Measurements from ENCODE around the gene SALL2. TPM values are rescaled to one million over a fixed set of nuclear protein-coding genes. Genes with fewer than 3 reads are reported as not detected.

The SALL2 gene
- total and polyA plus RNA-seq, 10 of the 15 experiments (the other 5 are each of a cell fraction or from before 2014, with no cell fraction given), result 1.6 to 6.2 (median 2.1) TPM

GRCh38 chr14:21526672-21527317 lies 649 bp upstream of the SALL2 start (continued):
- TF ChIP-seq ESRRA (IDR thresholded peaks at IDR 0.05; ENCODE audit: low read length) (no peak), RUNX3 (IDR thresholded peaks at IDR 0.05; ENCODE audit: low read length) (no peak)

DNA sequence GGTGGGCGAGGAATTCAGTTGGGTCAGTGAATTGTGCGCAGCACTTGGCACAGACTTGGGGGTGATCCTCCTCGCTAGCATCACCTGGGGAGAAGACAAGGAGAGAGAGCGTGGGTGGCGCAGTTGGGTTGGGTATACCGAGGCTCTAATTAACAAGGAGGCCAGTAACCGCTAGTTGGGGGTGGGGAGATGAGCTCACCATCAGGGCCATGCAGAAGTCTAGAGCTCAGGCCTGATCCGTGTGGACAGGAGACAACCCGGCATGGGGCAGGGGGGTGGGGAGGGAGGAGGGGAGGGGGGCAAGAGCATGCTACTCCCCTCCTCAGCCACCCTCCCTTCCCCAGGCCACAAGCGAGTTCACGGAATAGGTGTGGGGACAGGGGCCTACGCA lies 580 bp downstream of the SALL2 start:
- Histone ChIP-seq H3K27ac (ENCODE audit: control insufficient read depth, insufficient read depth) (no peak overlapping the region), H3K4me1 (ENCODE audit: control insufficient read depth, insufficient read depth, low read length) (peaks cover 12% of the 10 kb centered on the region), H4K20me1 (ENCODE audit: control insufficient read depth, insufficient read depth) (no peaks in the 10 kb centered on the region), H3K4me2 (ENCODE audit: control insufficient read depth, insufficient read depth) (peak overlapping the region; percentile 79; the same call in 1 of the 2 replicates), H3K9ac (ENCODE audit: control insufficient read depth, insufficient read depth, low read length) (no peak overlapping the region), H3K79me2 (ENCODE audit: control insufficient read depth, insufficient read depth, low read length) (no peaks in the 10 kb centered on the region), H3K4me3 (peak overlapping the region; percentile 73; the same call in 1 of the 2 replicates), H3K36me3 (ENCODE audit: control insufficient read depth in 2 of 2, insufficient read depth in 2 of 2, low read length in 1 of 2) (no peaks in the 10 kb centered on the region), H2AFZ (ENCODE audit: control insufficient read depth, low read depth, low read length) (no peak overlapping the region), H3K9me3 (replicated peaks; ENCODE audit: control insufficient read depth, insufficient read depth, low read length) (no peaks in the 10 kb centered on the region), H3K27me3 (replicated peaks in 1 of 2; ENCODE audit: control insufficient read depth in 2 of 2, insufficient read depth in 2 of 2, low read length in 1 of 2) (no peaks in the 10 kb centered on the region)
- FAIRE-seq, result no peak
- in situ Hi-C loops (cut with MboI), result no loop called here
- TF ChIP-seq MEF2A (IDR thresholded peaks at IDR 0.05; ENCODE audit: insufficient read depth, low read depth, low read length) (no peak), POU2F2 (IDR thresholded peaks at IDR 0.05; ENCODE audit: borderline replicate concordance, low read depth, low read length) (no peak), CBFB (IDR thresholded peaks at IDR 0.05; ENCODE audit: low read depth) (no peak), IKZF1 (conservative IDR thresholded peaks at IDR 0.05) (no peak), SUPT20H (IDR thresholded peaks at IDR 0.05; ENCODE audit: borderline replicate concordance, control insufficient read depth, low read depth, low read length) (no peak), BCL11A (IDR thresholded peaks at IDR 0.05; ENCODE audit: low read depth, low read length) (no peak), NFYB (IDR thresholded peaks at IDR 0.05; ENCODE audit: insufficient read depth, low read depth, low read length) (no peak), JUNB (IDR thresholded peaks at IDR 0.05) (no peak), ZBTB4 (CRISPR knock-in tag; IDR thresholded peaks at IDR 0.05) (no peak), ZBED1 (IDR thresholded peaks at IDR 0.05; ENCODE audit: borderline replicate concordance) (no peak), EGR1 (IDR thresholded peaks at IDR 0.05; ENCODE audit: borderline replicate concordance in 1 of 2, low read depth in 2 of 2, low read length in 2 of 2) (no peak), POLR2AphosphoS5 (IDR thresholded peaks at IDR 0.05; ENCODE audit: low read length) (no peak), TARDBP (IDR thresholded peaks at IDR 0.05; ENCODE audit: borderline replicate concordance) (no peak), IRF4 (IDR thresholded peaks at IDR 0.05; ENCODE audit: low read depth, low read length) (no peak), CEBPB (IDR thresholded peaks at IDR 0.05; ENCODE audit: borderline replicate concordance in 1 of 2, low read depth in 2 of 2, low read length in 2 of 2) (no peak)
- TF ChIP-seq, protein P1, sequence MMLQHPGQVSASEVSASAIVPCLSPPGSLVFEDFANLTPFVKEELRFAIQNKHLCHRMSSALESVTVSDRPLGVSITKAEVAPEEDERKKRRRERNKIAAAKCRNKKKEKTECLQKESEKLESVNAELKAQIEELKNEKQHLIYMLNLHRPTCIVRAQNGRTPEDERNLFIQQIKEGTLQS (IDR thresholded peaks at IDR 0.05; ENCODE audit: borderline replicate concordance, extremely low read depth, low read depth, low read length), result no peak
- no TSS peak for BruUV-seq (replicated peaks)
- ChIA-PET CTCF (interaction anchor here (0.9 to 2.9 kb wide), 8 partner anchors 8 to 422 kb away, joined by 3 to 29 read pairs (median 5); no protein-coding TSS in a partner anchor), RAD21 (ENCODE audit: unreplicated experiment) (interaction anchor here (0.6 to 4.1 kb wide), 12 partner anchors 10 to 216 kb away, joined by 3 to 52 read pairs (median 6); partner anchors contain the start of gene METTL3), SMC1A (ENCODE audit: uncharacterized antibody, unreplicated experiment) (interaction anchor here (0.8 to 4.9 kb wide), 6 partner anchors 8 to 49 kb away, joined by 3 to 48 read pairs (median 6); partner anchors contain the start of gene METTL3), POLR2A (interaction anchor here (1.3 to 4.0 kb wide), 5 partner anchors 12 to 48 kb away, joined by 4 to 35 read pairs (median 7); partner anchors contain the start of gene METTL3)
- peak; percentile 9; the same call in 2 of the 3 replicates for ATAC-seq
- no peak for DNase-seq (ENCODE audit: low read depth, low spot score)
- intact Hi-C loops (cut with micrococcal nuclease; ENCODE audit: unreplicated experiment), result no loop called here
- WGBS (ENCODE audit: insufficient coverage, insufficient replicate concordance, low lambda C conversion rate, missing lambda C conversion rate), result 62% methylated on average over 10 of the region's 12 CpGs

Measured in GM12878 (cell line).